Memory B cell (primary cell): ENCODE data around the gene ETV3L.
A peak's percentile ranks its signal among the peaks of the same experiment; 100 is the strongest.

Source experiments
- ATAC-seq: fragments of 150-1000 bp; cut with Tn5 transposase; 2 replicates; pipeline ENCODE4 v1.10.0; 2021; ENCODE audit warnings: low read depth, mild to moderate bottlenecking, moderate library complexity
- DNase-seq, 2 donors: peaks; one replicate each; pipeline ENCODE4 v3.0.0; 2022; ENCODE audit warnings: low spot score in 2 of 2
- H3K27ac Mint-ChIP-seq: one replicate; pipeline ENCODE4 v1.8.0; 2022; ENCODE audit warnings: mild to moderate bottlenecking, moderate library complexity, mixed read lengths
- H3K27me3 Mint-ChIP-seq: one replicate; pipeline ENCODE4 v1.8.0; 2022; ENCODE audit warnings: mixed read lengths
- H3K36me3 Mint-ChIP-seq: one replicate; pipeline ENCODE4 v1.8.0; 2022; ENCODE audit warnings: mild to moderate bottlenecking, mixed read lengths
- H3K4me1 Mint-ChIP-seq: one replicate; pipeline ENCODE4 v1.8.0; 2022; ENCODE audit warnings: mixed read lengths
- H3K4me3 Mint-ChIP-seq: one replicate; pipeline ENCODE4 v1.8.0; 2022; ENCODE audit warnings: mild to moderate bottlenecking, moderate library complexity, mixed read lengths
- H3K9me3 Mint-ChIP-seq: one replicate; pipeline ENCODE4 v1.8.0; 2022; ENCODE audit warnings: mixed read lengths

Gene ETV3L

DNA sequence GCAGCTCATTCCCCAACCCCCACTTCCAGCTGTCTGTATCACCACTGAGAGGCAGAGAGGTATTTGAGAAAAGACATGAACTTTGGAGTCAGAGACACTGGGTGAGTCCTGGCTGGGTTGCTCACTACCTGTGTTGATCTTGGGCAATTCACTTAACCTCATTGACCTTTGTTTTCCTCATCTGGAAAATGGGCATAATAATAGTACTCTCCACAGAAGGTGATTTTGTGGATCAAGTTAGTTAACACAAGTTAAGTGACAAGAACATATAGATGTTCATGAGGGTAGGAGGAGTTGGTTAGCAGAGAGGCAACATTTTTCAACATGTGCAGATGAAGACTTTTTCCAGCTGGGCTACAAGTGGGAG, 17.1 kb upstream of the ETV3L start:
- Mint-ChIP-seq H3K4me1 (peaks cover 10% of the 10 kb centered on the region), H3K4me3 (no peak overlapping the region), H3K9me3 (no peaks in the 10 kb centered on the region), H3K36me3 (peaks cover 1% of the 10 kb centered on the region), H3K27me3 (peaks cover 7% of the 10 kb centered on the region), H3K27ac (peak overlapping the region; percentile 9)
- DNase-seq (no peak), ATAC-seq (no peak)

DNA sequence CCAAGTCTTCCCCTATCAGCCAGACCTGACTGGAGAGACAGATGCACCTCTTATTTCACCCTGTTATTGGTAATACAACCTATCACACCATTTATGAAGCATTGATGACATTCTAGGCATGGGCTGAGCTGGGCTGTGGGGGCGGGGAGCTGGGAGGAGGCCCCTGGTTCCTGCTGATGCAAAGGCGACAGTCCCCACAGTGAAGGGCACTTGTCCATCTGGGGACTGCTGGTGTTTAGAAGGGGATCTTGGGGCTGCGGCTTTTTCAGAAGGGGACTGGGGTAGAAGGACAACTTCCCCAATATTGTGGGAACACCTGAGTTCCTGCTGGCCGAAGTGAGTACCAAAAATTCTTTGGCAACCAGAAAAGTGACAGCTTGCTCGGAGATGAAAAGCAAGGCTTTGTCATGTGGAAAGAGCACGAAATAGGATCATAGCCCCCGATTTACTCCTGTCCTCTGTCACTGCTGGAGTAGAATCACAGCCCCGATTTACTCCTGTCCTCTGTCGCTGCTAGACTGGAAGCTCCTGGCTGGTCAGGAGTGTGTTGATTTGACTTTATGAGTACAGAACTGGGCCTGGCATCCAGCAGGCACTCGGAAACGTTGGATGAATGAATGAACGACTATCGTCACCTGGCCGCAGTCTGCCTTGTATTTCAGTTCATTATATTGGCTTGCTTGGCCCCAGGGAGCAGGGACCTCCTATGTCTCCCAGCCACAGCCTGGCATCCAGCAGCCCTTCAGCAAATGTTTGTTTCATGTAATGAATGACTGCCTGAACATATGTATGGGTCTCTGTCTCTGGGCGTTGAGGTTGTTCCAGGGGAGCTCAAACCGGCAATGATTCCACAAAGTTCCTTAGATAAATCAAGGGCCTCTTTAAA, 16.5 kb upstream of the ETV3L start:
- H3K4me1 Mint-ChIP-seq = peaks cover 10% of the 10 kb centered on the region
- DNase-seq (no peak), ATAC-seq (no peak)
- no peak overlapping the region for H3K27ac Mint-ChIP-seq
- H3K9me3 Mint-ChIP-seq = no peaks in the 10 kb centered on the region
- no peak overlapping the region for H3K4me3 Mint-ChIP-seq
- peaks cover 1% of the 10 kb centered on the region for H3K36me3 Mint-ChIP-seq
- peaks cover 10% of the 10 kb centered on the region for H3K27me3 Mint-ChIP-seq

DNA sequence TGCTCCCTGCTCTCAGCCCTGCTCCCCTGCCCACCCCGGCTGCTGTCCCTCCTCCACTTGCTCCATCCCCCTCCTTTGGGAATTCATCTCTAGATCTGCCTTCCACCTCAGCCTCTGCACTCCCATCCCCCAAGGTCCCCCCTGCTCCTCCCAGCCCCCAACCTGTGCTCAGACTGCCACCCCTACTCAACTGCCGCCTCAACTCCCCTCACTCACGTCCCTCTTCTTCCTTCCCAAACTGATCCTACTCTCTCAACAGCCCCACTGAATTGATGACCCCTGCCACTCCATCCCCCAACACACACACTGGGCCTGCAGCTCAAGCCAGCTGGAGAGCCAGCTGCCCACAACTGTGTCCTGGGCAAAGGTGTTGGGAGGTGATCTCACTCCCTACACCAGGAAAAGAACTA, 15.8 kb upstream of the ETV3L start:
- H3K4me3 Mint-ChIP-seq = no peak overlapping the region
- no peaks in the 10 kb centered on the region for H3K9me3 Mint-ChIP-seq
- H3K4me1 Mint-ChIP-seq = peaks cover 10% of the 10 kb centered on the region
- DNase-seq (no peak), ATAC-seq (no peak)
- peaks cover 12% of the 10 kb centered on the region for H3K27me3 Mint-ChIP-seq
- H3K36me3 Mint-ChIP-seq = peaks cover 1% of the 10 kb centered on the region
- no peak overlapping the region for H3K27ac Mint-ChIP-seq

DNA sequence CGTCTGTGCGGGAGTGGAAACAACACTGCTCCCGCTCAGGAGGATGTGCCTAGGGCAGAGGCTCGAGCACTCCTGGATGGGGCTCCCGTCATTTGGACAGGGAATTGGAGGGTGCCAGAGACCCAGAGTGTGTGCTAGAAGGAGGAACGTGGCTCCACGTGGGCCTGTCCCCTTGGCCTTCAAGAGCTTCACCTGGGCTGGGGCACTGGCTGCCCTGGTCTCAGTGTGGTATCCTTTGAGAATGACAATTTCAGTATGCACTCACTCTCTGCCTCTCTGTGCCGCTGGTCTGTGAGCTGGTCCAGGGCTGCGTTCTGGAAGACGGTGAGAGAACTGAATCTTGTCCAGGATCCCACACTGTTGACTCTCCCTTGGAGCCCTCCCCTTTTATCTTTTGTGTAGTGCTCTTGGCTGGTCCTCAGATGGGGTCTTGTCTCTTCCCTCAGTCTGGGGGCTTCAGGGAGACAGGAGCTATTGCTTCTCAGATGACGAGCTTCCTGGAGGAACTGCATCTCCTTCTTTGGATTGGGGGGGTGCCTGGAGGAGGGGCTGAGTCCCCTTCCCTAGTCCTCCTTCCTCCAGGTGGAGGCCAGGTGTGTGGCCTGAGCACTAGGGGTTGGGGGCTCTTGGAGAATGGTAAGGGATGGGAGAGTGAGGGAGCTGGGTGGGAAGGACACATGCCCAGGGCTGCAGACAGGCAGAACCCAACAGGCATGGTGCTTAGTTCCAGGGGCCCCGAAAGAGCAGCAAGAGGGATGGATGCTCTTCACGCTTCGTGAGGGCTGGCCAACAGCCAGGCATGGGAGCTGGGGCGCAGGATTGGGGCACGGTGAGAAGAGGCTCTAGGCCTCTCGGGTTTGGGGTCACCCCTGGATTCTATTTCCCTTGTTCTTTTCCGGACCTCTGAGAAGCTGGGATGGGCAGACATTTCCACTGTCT, 14.8 kb upstream of the ETV3L start:
- ATAC-seq (no peak), DNase-seq (no peak)
- H3K27me3 Mint-ChIP-seq = peaks cover 16% of the 10 kb centered on the region
- H3K4me1 Mint-ChIP-seq = peaks cover 10% of the 10 kb centered on the region
- H3K27ac Mint-ChIP-seq = no peak overlapping the region
- peaks cover under 1% of the 10 kb centered on the region for H3K36me3 Mint-ChIP-seq
- H3K4me3 Mint-ChIP-seq = no peak overlapping the region
- no peaks in the 10 kb centered on the region for H3K9me3 Mint-ChIP-seq

DNA sequence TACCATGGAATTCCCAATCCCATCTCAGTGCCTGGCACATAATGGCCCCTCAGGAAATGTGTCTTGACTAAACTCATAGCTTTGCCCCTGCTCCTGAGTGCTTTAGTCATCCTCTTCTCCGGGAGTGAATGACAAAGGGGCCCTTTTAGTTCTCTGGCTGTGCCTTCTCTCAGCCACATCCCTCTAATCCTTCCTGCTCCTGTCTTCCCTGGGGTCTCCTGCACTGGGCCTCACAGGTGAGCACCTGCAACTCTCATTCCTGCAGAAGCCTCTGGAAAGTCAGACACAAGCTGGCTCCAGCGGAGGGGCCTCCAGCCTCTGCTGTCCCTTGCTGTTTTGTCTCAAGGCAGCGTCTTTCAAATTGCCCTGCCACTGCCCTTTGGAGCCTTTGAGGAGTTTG, 14.0 kb upstream of the ETV3L start:
- no peak for DNase-seq
- Mint-ChIP-seq H3K4me1 (peaks cover 10% of the 10 kb centered on the region), H3K4me3 (no peak overlapping the region), H3K27ac (no peak overlapping the region), H3K36me3 (no peaks in the 10 kb centered on the region), H3K27me3 (peaks cover 20% of the 10 kb centered on the region), H3K9me3 (no peaks in the 10 kb centered on the region)
- no peak for ATAC-seq

DNA sequence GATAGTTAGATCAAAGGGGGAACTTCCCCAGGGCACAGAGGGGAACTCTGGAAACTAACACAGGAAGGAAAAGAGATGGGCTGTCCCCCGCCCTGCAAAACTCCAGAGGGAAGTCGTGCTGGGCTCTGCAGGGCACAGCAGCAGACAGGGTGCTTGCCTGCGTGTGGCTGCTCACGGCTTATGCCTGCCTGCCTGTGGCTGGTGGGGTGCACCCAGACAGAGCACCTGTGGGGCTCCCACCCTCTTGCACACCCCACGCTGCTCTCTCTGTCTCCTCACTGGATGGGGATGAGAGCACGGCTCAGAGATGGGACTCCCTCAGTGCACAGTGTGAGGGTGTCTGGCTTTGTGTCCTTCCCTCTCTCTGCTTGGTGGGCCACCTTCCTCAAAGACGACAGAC, 13.5 kb upstream of the ETV3L start:
- H3K4me1 Mint-ChIP-seq = peaks cover 10% of the 10 kb centered on the region
- DNase-seq = no peak
- H3K9me3 Mint-ChIP-seq = no peaks in the 10 kb centered on the region
- no peak overlapping the region for H3K27ac Mint-ChIP-seq
- peaks cover 24% of the 10 kb centered on the region for H3K27me3 Mint-ChIP-seq
- no peak overlapping the region for H3K4me3 Mint-ChIP-seq
- no peaks in the 10 kb centered on the region for H3K36me3 Mint-ChIP-seq
- ATAC-seq = no peak

DNA sequence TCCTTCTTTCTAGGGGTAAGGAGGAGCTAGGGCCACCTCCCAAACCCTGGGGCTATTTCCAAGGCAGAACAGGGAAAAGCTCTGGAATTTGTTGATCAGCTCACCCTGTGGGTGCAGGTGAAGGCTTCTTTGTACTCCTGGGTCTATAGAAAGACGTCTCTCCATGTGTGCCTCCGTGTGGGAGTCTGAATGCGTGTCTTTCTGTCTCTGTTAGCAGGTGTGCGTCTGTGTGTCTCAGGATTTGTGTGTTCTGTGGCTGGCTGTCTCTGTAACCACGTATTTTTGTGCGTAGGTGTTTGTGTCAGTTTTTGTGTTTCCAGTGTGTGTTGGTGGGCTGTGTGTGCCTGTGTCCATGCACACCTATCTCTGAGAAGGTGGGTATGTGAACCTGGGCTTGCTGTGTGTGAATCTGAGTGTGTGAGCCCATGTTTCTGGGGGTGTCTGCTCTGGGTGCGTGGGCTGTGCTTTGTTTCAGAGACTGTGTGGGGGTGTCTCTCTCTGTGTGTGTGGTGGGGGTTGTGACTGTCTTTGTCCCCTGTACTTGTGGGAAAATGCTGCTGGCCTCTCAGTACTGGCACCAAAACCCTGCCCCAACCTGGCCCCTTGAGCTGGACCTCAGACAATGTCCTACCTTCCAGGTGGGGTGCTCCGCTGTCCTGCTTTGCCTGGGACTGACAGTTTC, 12.7 kb upstream of the ETV3L start:
- H3K27me3 Mint-ChIP-seq = peaks cover 24% of the 10 kb centered on the region
- H3K4me1 Mint-ChIP-seq = peaks cover 3% of the 10 kb centered on the region
- DNase-seq = no peak
- no peak overlapping the region for H3K4me3 Mint-ChIP-seq
- no peak for ATAC-seq
- H3K27ac Mint-ChIP-seq = no peak overlapping the region
- no peaks in the 10 kb centered on the region for H3K36me3 Mint-ChIP-seq
- H3K9me3 Mint-ChIP-seq = no peaks in the 10 kb centered on the region

DNA sequence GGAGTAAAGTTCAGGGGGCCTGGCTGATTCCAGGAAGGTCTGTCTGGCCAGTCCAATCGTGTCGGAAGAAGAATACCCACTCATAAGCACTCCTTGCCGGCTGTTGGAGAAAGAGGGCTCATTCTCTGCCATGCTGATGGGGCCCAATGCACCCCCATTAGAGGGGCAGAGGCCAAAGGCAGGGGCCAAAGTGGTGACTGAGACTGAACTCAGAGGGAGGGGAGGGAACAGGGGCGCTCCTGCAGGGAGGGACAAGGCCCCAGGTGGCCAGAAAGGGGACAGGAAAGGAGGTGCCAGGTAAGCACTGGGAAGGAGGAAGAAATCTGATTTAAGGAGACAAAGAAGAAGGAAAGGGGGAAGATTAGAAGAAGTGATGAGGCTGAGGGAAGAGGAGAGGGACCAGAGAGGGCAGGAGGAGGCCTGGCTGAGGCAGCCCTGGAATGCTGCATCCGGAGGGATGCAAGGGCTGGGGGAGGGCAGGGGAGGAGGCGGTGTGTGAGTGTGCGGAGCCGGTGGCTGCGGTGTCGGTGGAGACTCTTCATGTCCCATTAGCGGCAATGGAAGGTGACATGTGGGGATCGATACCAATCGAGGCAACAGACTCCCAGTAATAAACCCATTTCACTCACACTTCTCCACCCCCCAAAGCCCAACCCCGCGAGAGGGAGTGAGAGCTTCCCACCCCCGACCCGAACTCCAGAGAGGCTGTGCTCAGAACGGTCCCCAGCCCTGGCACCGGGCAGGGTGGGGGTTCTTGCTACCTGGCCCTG, 12.0 kb upstream of the ETV3L start:
- Mint-ChIP-seq H3K4me3 (no peak overlapping the region), H3K4me1 (peaks cover 4% of the 10 kb centered on the region), H3K27ac (no peak overlapping the region), H3K9me3 (no peaks in the 10 kb centered on the region), H3K27me3 (peaks cover 25% of the 10 kb centered on the region), H3K36me3 (no peaks in the 10 kb centered on the region)
- ATAC-seq (no peak), DNase-seq (no peak)

DNA sequence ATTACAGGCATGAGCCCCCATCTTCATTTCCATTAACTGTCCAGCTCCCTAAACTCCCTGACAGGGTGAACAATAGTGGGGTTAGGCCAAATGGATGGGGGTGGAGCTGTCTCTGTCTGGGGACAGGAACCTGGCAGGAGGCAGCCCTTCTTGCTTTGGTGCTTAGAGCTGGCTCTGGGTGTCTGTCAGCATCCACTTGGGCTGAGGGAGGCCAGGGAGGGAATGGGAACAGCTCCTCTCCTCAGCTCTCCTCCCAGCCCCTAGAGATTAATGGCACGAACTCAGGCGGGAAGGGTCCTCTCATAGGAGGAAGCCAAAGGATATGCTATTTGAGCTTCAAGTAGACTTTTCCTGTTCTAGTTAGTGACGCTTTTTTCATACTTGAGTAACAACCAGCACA, 11.1 kb upstream of the ETV3L start:
- Mint-ChIP-seq H3K36me3 (no peaks in the 10 kb centered on the region), H3K9me3 (no peaks in the 10 kb centered on the region), H3K4me1 (peaks cover 10% of the 10 kb centered on the region), H3K27ac (no peak overlapping the region), H3K4me3 (no peak overlapping the region), H3K27me3 (peaks cover 32% of the 10 kb centered on the region)
- DNase-seq (no peak), ATAC-seq (no peak)

DNA sequence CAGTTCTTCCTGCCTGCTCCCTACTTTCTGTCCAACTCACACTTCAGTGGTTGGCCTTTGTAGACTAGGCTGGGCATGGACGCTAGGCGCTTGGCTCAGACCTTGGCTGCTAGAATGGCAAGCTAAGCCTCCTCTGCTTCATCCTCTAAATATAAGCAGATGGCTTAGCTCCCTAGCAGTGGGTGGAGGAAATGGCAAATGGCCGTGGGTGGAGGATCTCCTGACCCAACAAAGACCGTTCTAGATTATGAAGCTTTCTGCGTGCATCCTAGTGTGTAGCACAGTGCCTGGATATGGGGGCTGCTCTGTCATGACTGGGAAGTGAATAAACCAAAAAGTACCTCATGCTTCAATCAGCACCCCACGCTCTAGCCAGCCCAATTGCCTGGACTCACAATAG, 10.4 kb upstream of the ETV3L start:
- no peak for ATAC-seq

DNA sequence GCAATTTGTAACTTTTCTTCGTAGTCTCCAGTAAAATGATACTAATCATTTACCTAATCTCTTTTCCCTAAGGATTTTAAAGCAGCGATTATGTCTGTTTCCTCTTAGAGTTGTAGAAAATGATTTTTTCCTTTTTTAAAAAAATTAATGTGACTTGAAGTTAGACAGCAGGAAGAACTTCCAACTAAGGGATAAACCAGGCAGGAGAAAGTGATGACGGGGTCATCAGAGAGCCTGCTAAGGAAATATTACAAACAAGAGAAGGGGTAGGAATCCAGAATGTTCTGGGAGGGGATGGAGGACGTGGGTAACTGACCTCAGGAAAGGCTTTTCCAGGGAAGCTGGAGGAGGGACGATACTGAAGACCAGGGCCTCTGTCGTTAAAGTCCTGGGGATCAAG, 8.8 kb upstream of the ETV3L start:
- no peak overlapping the region for H3K27ac Mint-ChIP-seq

More for the DNA sequence above, 10.4 kb upstream of the ETV3L start:
- Mint-ChIP-seq H3K9me3 (no peaks in the 10 kb centered on the region), H3K27ac (no peak overlapping the region), H3K4me1 (peaks cover 10% of the 10 kb centered on the region), H3K27me3 (peaks cover 31% of the 10 kb centered on the region), H3K36me3 (no peaks in the 10 kb centered on the region), H3K4me3 (no peak overlapping the region)
- no peak for DNase-seq

DNA sequence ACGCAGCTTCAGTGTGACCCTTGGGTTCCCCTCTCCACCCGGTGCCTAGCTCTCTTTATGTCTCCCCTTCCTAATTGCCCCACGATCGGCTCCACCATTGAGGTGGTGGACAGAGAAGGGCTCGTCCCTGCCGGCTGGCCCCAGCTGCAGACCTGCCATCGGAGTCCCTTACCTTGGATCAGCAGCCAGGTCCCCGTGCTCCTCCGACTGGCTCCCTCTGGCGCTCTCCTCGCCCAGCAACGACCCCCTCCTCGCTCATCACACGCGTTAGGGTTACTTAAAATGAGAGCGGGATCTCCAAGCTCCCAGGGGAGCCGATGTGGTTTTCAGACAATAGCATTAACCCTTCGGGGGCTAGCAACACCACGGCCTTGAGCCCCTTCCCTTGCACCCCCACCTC, 8.1 kb upstream of the ETV3L start:
- peaks cover 29% of the 10 kb centered on the region for H3K27me3 Mint-ChIP-seq
- H3K27ac Mint-ChIP-seq = peak overlapping the region; percentile 11
- peaks cover 10% of the 10 kb centered on the region for H3K4me1 Mint-ChIP-seq
- no peak overlapping the region for H3K4me3 Mint-ChIP-seq
- H3K36me3 Mint-ChIP-seq = no peaks in the 10 kb centered on the region
- no peaks in the 10 kb centered on the region for H3K9me3 Mint-ChIP-seq
- DNase-seq (no peak), ATAC-seq (no peak)

More for the DNA sequence above, 8.8 kb upstream of the ETV3L start:
- peaks cover 31% of the 10 kb centered on the region for H3K27me3 Mint-ChIP-seq
- H3K36me3 Mint-ChIP-seq = no peaks in the 10 kb centered on the region
- ATAC-seq = no peak
- no peak for DNase-seq
- peaks cover 10% of the 10 kb centered on the region for H3K4me1 Mint-ChIP-seq
- no peak overlapping the region for H3K4me3 Mint-ChIP-seq
- no peaks in the 10 kb centered on the region for H3K9me3 Mint-ChIP-seq

DNA sequence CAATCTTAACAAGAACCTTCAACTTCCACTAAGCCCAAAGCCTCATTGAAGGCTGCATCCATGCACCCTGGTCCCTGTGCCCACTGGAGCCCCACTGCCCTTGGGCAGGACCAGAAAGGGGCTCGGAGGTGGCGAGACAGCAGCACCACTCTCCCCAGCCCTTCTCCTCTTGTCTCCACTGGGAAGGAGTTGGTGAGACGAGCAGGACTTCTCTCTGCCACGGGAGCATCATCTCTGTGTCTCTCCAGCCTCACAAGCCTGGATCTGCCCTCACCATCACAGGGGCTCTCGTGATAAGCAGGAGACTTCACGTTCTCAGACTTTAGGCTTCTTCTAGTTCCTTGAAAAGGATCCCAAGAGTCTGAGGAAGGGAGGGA, 7.2 kb upstream of the ETV3L start:
- DNase-seq = no peak
- H3K4me3 Mint-ChIP-seq = no peak overlapping the region
- H3K27me3 Mint-ChIP-seq = peaks cover 29% of the 10 kb centered on the region
- H3K36me3 Mint-ChIP-seq = no peaks in the 10 kb centered on the region
- H3K9me3 Mint-ChIP-seq = no peaks in the 10 kb centered on the region
- H3K27ac Mint-ChIP-seq = peak overlapping the region; percentile 78
- no peak for ATAC-seq
- H3K4me1 Mint-ChIP-seq = peaks cover 10% of the 10 kb centered on the region
